ENCODE measurements around the gene MAGI2. TPM values are rescaled to one million over a fixed set of nuclear protein-coding genes. Genes with fewer than 3 reads are reported as not detected.
"Not testable (repeated sequence)": the region's sequence is repeated elsewhere in the genome, so short reads cannot be mapped to it uniquely, and the experiment has no call there.

The MAGI2 gene
- total RNA-seq, 1 donor from 2014 or later: 4.0 TPM

- H3K4me3 ChIP-seq: no peak overlapping the region
- H3K27me3 ChIP-seq: no peaks in the 10 kb centered on the region
- H3K4me1 ChIP-seq: peaks cover 0 to 5% of the 10 kb centered on the region in 2 donors
- H3K27ac ChIP-seq: no peak overlapping the region
- no peak for DNase-seq (ENCODE audit: low spot score in 2 of 2)
- no peaks in the 10 kb centered on the region for H3K9me3 ChIP-seq
- TF ChIP-seq CTCF (IDR thresholded peaks at IDR 0.05): no peak
- H3K36me3 ChIP-seq: no peaks in the 10 kb centered on the region
- intact Hi-C loops (cut with DNase I): no loop called here
Measured at GRCh38 chr7:79037001-79037400, 416.5 kb downstream of the MAGI2 start.

- H3K27ac ChIP-seq: no peak overlapping the region
- peaks cover 0 to 5% of the 10 kb centered on the region in 2 donors for H3K4me1 ChIP-seq
- H3K36me3 ChIP-seq: no peaks in the 10 kb centered on the region
- H3K9me3 ChIP-seq: no peaks in the 10 kb centered on the region
- H3K27me3 ChIP-seq: no peaks in the 10 kb centered on the region
- intact Hi-C loops (cut with DNase I): no loop called here
- TF ChIP-seq CTCF (IDR thresholded peaks at IDR 0.05): no peak
- DNase-seq (ENCODE audit: low spot score in 2 of 2): no peak
- H3K4me3 ChIP-seq: no peak overlapping the region
Measured at GRCh38 chr7:79036356-79036755, 417.1 kb downstream of the MAGI2 start.

GRCh38 chr7:79035858-79036257 is 417.6 kb downstream of the MAGI2 start:
- TF ChIP-seq CTCF (IDR thresholded peaks at IDR 0.05): no peak
- Histone ChIP-seq H3K9me3 (no peaks in the 10 kb centered on the region), H3K4me1 (peaks cover 0 to 5% of the 10 kb centered on the region in 2 donors), H3K4me3 (no peak overlapping the region), H3K27ac (no peak overlapping the region), H3K27me3 (no peaks in the 10 kb centered on the region), H3K36me3 (no peaks in the 10 kb centered on the region)
- DNase-seq (ENCODE audit: low spot score in 2 of 2): no peak
- intact Hi-C loops (cut with DNase I): no loop called here

GRCh38 chr7:79034730-79035129 is 418.7 kb downstream of the MAGI2 start:
- H3K4me3 ChIP-seq: no peak overlapping the region
- no peak overlapping the region for H3K27ac ChIP-seq
- H3K4me1 ChIP-seq: peaks cover 0 to 5% of the 10 kb centered on the region in 2 donors
- intact Hi-C loops (cut with DNase I): no loop called here
- no peaks in the 10 kb centered on the region for H3K27me3 ChIP-seq
- TF ChIP-seq CTCF (IDR thresholded peaks at IDR 0.05): no peak
- DNase-seq (ENCODE audit: low spot score in 2 of 2): no peak
- H3K36me3 ChIP-seq: no peaks in the 10 kb centered on the region
- no peaks in the 10 kb centered on the region for H3K9me3 ChIP-seq

- peaks cover 3 to 18% of the 10 kb centered on the region in 2 donors for H3K9me3 ChIP-seq
- intact Hi-C loops (cut with DNase I); H3K36me3 ChIP-seq; H3K4me1 ChIP-seq; H3K27me3 ChIP-seq; DNase-seq (ENCODE audit: low spot score in 2 of 2); H3K27ac ChIP-seq; H3K4me3 ChIP-seq: not testable (repeated sequence)
Measured at GRCh38 chr7:79019711-79020110, 433.8 kb downstream of the MAGI2 start.

GRCh38 chr7:79011921-79012320 is 441.5 kb downstream of the MAGI2 start:
- H3K4me3 ChIP-seq: no peak overlapping the region
- intact Hi-C loops (cut with DNase I): no loop called here
- H3K9me3 ChIP-seq: no peaks in the 10 kb centered on the region
- TF ChIP-seq CTCF (IDR thresholded peaks at IDR 0.05): no peak
- H3K27ac ChIP-seq: no peak overlapping the region
- H3K36me3 ChIP-seq: no peaks in the 10 kb centered on the region
- no peak for DNase-seq (ENCODE audit: low spot score in 2 of 2)
- H3K4me1 ChIP-seq: no peaks in the 10 kb centered on the region
- no peaks in the 10 kb centered on the region for H3K27me3 ChIP-seq

Measured in ascending aorta (tissue), 2 donors.